Measurements from ENCODE around the gene GPX7. TPM values are rescaled to one million over a fixed set of nuclear protein-coding genes. Genes with fewer than 3 reads are reported as not detected.

GPX7 gene
- total RNA-seq, 6 donors from 2014 or later = 4.3 to 11.5 (median 9.2) TPM

GRCh38 chr1:52632732-52633290 lies 30.6 kb downstream of the GPX7 start, which contains the start of gene SHISAL2A:
Gene SHISAL2A (plus strand): TSS chr1:52633168. CDS start chr1:52633494, 326 bp downstream.
- H3K36me3 ChIP-seq = no peaks in the 10 kb centered on the region
- peak within 1 kb of the TSS in 3 of 4 donors; percentile 46 to 52 (median 52) for H3K4me3 ChIP-seq
- TF ChIP-seq POLR2AphosphoS5 (IDR thresholded peaks at IDR 0.05) (peak in 1 of 2 donors; percentile 19), POLR2A (IDR thresholded peaks at IDR 0.05) (no peak)
- no peaks in the 10 kb centered on the region for H3K9me3 ChIP-seq
- ATAC-seq (ENCODE audit: low FRiP score in 2 of 2) (peak in 1 of 2 donors; percentile 59), DNase-seq (peak; percentile 62 to 91)
- peaks cover 0 to 11% (median 5%) of the 10 kb centered on the region in 4 donors for H3K27me3 ChIP-seq
- peaks cover 7 to 29% (median 18%) of the 10 kb centered on the region in 4 donors for H3K4me1 ChIP-seq
- 18 to 45% methylated on average over 6 to 30 of the region's 53 CpGs for WGBS, 2 donors
- H3K27ac ChIP-seq = peak within 1 kb of the TSS in 3 of 4 donors; percentile 64 to 84 (median 73)

GRCh38 chr1:52633291-52633754 lies 31.2 kb downstream of the GPX7 start:
- Histone ChIP-seq H3K4me1 (peaks cover 7 to 32% (median 18%) of the 10 kb centered on the region in 4 donors), H3K27me3 (peaks cover 0 to 11% (median 5%) of the 10 kb centered on the region in 4 donors), H3K27ac (peak overlapping the region in 3 of 4 donors; percentile 64 to 84 (median 73)), H3K36me3 (no peaks in the 10 kb centered on the region), H3K9me3 (no peaks in the 10 kb centered on the region), H3K4me3 (peak overlapping the region in 3 of 4 donors; percentile 46 to 52 (median 52))
- TF ChIP-seq POLR2AphosphoS5 (IDR thresholded peaks at IDR 0.05) (no peak), EP300 (IDR thresholded peaks at IDR 0.05) (no peak), POLR2A (IDR thresholded peaks at IDR 0.05) (no peak)
- TF ChIP-seq, protein P1, sequence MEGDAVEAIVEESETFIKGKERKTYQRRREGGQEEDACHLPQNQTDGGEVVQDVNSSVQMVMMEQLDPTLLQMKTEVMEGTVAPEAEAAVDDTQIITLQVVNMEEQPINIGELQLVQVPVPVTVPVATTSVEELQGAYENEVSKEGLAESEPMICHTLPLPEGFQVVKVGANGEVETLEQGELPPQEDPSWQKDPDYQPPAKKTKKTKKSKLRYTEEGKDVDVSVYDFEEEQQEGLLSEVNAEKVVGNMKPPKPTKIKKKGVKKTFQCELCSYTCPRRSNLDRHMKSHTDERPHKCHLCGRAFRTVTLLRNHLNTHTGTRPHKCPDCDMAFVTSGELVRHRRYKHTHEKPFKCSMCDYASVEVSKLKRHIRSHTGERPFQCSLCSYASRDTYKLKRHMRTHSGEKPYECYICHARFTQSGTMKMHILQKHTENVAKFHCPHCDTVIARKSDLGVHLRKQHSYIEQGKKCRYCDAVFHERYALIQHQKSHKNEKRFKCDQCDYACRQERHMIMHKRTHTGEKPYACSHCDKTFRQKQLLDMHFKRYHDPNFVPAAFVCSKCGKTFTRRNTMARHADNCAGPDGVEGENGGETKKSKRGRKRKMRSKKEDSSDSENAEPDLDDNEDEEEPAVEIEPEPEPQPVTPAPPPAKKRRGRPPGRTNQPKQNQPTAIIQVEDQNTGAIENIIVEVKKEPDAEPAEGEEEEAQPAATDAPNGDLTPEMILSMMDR (IDR thresholded peaks at IDR 0.05) = no peak
- 15 to 40% methylated on average over 4 to 30 of the region's 52 CpGs for WGBS, 2 donors
- DNase-seq (peak in 1 of 2 donors; percentile 90), ATAC-seq (ENCODE audit: low FRiP score in 2 of 2) (peak in 1 of 2 donors; percentile 24)

GRCh38 chr1:52634111-52634510 lies 31.9 kb downstream of the GPX7 start:
- H3K27ac ChIP-seq = peak overlapping the region in 2 of 4 donors; percentile 73 to 84
- DNase-seq (no peak), ATAC-seq (ENCODE audit: low FRiP score in 2 of 2) (no peak)
- peaks cover 0 to 11% (median 5%) of the 10 kb centered on the region in 4 donors for H3K27me3 ChIP-seq
- no peaks in the 10 kb centered on the region for H3K9me3 ChIP-seq
- peaks cover 7 to 32% (median 18%) of the 10 kb centered on the region in 4 donors for H3K4me1 ChIP-seq
- TF ChIP-seq EP300 (IDR thresholded peaks at IDR 0.05) (no peak), POLR2A (IDR thresholded peaks at IDR 0.05) (no peak), POLR2AphosphoS5 (IDR thresholded peaks at IDR 0.05) (no peak)
- TF ChIP-seq, protein P1 (IDR thresholded peaks at IDR 0.05) = no peak
- no peak overlapping the region for H3K4me3 ChIP-seq
- WGBS, 2 donors = 80 to 92% methylated on average over 4 of the region's 4 CpGs
- no peaks in the 10 kb centered on the region for H3K36me3 ChIP-seq

GRCh38 chr1:52635321-52636089 lies 33.3 kb downstream of the GPX7 start:
- 70 to 81% methylated on average over 4 of the region's 4 CpGs for WGBS, 2 donors
- Histone ChIP-seq H3K4me3 (no peak overlapping the region), H3K27ac (no peak overlapping the region), H3K36me3 (no peaks in the 10 kb centered on the region), H3K27me3 (peaks cover 0 to 11% (median 5%) of the 10 kb centered on the region in 4 donors), H3K9me3 (no peaks in the 10 kb centered on the region), H3K4me1 (peaks cover 7 to 32% (median 18%) of the 10 kb centered on the region in 4 donors)
- ATAC-seq (ENCODE audit: low FRiP score in 2 of 2) (no peak), DNase-seq (no peak)
- TF ChIP-seq, protein P1 (IDR thresholded peaks at IDR 0.05) = no peak
- TF ChIP-seq POLR2A (IDR thresholded peaks at IDR 0.05) = no peak
- no peak for TF ChIP-seq EP300 (IDR thresholded peaks at IDR 0.05)
- no peak for TF ChIP-seq POLR2AphosphoS5 (IDR thresholded peaks at IDR 0.05)
